Measurements from ENCODE around the gene CIRBP.

Gene CIRBP

DNA sequence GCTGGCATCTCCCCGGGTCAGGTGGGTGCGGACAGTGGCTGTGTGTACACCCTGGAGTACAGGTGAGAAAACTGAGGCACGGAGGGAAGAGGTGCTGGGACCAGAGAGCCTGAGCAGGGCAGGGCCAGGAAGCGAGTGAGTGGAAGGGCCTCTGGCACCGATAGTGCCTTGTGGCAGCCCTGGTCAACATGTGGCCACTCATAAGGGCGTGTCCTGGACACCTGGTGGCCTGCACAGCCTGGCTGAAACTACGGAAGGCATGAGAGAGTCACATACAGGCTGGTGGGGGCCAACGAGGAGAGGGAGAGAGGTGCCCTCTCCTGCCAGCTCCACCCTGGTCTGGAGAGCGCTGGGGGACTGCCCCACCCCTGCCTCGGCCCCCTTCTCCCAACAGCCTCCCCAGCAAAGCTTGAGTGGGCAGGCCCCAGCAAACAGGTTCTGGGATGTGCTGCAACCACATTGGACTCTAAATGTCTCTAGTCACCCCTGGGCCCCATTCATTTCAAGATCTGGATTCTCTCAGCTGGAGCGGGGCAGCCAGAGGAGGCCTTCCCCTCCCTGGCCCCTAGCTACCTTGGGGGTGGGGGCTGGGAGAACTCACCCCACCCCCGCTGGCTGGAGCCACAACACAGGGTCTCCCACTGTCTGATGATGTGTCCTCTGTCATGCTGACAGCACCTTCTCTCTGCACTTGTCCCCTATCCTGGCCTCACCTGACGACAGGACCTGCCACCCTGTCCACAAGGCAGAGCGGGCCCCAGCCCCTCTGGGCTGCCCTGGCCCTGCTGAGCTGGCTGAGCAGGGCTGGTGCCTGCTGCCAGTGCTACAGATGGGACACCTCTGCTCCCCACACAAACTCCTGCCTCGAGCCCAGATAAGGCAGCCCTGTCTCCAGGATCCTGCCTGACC, 37.1 kb upstream of the CIRBP start:
- no peak for DNase-seq (ENCODE audit: low spot score)

DNA sequence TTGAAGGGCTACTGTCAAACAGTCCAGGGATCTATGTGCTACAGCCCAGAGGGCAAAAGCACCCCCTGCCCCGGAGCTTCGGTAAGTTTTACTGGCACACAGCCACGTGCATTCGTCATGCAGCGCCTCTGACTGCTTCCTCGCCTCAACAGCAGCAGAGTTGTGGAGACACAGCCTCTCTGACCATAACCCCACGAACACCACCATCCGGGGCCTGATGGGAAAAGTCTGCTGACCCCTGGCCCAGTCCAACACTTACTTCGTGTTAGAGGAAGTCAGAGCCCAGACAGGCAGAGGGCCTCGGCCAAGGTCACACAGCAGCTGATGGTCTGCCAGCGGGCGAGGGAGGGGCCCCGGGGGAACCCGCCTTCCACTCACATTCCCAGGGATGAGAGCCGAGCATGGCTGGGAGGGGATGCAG, 36.5 kb upstream of the CIRBP start:
- TF ChIP-seq, protein P1, sequence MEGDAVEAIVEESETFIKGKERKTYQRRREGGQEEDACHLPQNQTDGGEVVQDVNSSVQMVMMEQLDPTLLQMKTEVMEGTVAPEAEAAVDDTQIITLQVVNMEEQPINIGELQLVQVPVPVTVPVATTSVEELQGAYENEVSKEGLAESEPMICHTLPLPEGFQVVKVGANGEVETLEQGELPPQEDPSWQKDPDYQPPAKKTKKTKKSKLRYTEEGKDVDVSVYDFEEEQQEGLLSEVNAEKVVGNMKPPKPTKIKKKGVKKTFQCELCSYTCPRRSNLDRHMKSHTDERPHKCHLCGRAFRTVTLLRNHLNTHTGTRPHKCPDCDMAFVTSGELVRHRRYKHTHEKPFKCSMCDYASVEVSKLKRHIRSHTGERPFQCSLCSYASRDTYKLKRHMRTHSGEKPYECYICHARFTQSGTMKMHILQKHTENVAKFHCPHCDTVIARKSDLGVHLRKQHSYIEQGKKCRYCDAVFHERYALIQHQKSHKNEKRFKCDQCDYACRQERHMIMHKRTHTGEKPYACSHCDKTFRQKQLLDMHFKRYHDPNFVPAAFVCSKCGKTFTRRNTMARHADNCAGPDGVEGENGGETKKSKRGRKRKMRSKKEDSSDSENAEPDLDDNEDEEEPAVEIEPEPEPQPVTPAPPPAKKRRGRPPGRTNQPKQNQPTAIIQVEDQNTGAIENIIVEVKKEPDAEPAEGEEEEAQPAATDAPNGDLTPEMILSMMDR (IDR thresholded peaks at IDR 0.05; ENCODE audit: extremely low read depth, missing control alignments): no peak
- DNase-seq (ENCODE audit: low spot score): no peak

More for the DNA sequence above, 37.1 kb upstream of the CIRBP start:
- TF ChIP-seq, protein P1 (IDR thresholded peaks at IDR 0.05; ENCODE audit: extremely low read depth, missing control alignments): no peak

DNA sequence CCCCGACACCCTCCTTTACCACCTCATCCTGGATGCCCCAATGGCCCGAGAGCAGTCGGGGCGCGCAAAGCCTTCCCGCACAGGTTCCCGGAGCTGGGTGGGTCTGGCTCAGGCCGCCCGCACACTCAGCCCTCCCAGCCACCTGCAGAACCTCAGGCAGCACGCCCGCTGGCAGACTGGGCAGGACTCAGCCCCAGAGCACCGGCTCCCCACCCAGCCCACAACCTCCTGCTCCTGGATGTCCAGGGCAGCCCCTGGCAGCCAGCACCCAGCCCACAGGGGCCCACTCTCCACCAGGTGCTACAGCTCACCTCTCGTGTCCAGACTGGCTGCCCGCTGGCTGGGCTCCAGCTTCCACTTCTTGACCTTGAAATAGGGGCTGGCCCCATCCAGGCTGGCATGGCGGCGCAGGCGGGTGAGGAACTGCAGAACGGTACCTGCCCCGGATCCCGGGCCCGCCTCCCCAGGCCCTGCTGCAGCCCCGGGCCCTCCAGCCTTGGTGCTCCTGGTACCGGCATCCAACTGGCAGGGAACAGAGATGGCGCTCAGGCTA, 35.9 kb upstream of the CIRBP start:
- TF ChIP-seq, protein P1 (IDR thresholded peaks at IDR 0.05; ENCODE audit: extremely low read depth, missing control alignments): no peak
- DNase-seq (ENCODE audit: low spot score): no peak

DNA sequence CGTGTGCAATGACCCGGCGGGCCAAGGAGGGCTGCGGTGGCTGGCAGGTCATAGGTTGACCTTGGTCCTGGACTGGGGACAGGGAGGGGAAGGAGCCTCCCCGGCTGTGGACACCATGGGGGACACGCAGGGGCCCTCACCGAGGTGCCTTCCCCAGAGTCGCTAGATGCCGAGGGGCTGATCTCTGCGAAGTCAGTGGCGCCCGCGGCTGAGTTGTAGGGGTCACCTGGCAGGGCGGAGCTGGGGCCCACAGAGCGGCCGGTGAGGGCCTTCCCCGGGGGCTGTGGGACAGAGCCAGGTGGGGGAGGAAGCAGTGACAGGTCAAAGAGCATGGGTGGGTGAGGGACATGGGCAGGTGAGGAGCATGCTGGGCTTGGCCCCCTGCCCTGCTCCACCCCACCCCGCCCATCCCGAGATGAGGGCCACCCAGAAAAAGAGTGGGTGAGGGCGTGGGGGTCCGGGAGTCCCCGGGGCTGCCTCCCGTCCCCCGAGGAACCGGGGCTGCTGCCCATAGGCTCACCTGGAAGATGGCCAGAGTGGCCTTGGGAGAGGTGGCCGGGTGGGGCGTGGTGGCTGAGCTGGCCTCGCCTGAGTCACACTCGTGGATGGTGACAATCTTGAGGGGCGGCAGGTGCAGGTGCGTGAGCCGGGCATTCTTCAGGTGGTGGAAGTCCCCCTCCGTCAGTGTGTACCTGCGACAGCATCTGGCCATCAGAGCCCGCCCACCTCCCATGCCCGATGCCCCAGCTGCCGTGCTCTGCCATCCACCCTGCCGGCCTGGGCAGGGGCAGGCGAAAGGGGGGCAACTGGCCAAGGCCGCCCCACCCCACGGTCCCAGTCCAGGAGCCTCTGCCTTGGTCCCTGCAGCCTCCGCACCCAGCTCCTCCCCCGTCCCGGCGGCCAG, 34.8 kb upstream of the CIRBP start:
- TF ChIP-seq, protein P1 (IDR thresholded peaks at IDR 0.05; ENCODE audit: extremely low read depth, missing control alignments): no peak
- DNase-seq (ENCODE audit: low spot score): no peak

DNA sequence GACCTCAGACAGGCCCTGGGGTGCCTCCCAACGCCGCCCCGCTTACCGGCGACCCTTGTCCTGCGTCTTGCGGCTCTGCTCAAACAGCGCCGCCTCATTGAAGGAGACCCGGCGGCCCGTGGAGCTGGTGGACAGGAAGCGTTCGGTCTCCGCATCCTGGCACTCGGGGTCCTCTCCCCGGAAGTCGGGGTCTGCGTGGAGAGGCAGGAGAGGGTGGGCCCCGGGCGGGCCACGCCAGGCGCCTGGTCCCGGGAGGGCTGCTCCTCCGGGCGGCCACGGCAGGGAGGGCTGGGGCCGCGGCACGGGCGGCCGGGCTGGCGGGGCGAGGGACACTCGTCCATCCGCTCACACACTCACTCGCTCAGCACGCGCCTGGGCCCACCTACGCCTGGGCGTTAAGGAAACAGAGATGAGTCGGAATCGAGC, 34.2 kb upstream of the CIRBP start:
- TF ChIP-seq, protein P1 (IDR thresholded peaks at IDR 0.05; ENCODE audit: extremely low read depth, missing control alignments): no peak
- no peak for DNase-seq (ENCODE audit: low spot score)

DNA sequence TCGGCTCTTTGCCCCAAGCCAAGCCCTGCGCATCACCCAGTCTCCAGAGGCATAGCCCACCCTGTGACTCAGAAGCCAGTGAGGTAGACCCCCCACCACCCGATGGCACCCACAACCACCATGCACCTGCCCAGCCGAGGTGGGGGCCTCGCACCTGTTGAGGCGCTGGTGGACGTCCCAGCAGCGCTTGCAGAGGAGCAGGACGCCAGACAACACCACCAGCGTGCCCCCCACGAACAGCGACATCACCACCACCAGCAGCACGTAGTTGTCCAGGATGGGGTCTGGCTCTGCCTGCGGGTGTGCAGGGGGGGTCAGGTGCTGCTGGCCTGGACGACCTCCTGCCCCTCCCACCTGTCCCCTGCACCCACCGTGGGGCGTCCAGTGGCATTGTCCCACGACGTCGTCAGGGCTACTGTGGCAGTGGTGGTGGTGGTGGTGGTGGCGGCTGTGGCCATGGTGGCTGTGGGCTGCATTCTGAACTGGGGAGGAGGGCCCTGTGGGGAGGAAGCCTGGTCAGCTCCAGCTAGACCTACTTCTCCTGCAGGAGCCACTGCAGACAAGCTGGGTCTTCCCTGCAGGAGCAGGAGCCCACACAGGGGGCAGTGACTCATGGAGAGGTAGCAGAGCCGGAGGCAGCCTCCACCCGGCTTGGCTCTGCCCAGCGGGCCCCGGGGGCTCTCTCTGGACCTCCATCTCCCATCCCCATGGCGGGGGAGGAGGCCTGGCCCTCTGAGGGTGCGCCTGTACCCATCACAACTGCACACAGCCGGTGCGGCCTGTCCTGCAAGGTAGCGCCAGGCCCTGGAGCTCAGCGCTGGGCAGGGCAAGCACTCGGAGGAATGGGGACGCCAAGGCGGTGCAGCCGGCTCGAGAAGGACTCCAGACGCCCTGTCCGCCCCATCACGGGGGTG, 33.2 kb upstream of the CIRBP start:
- TF ChIP-seq, protein P1 (IDR thresholded peaks at IDR 0.05; ENCODE audit: extremely low read depth, missing control alignments): no peak
- DNase-seq (ENCODE audit: low spot score): no peak

Data from GM20000 (cell line).